GM12875 (cell line): ENCODE measurements around the gene NUP62.

Source experiments
- H3K4me3 ChIP-seq: one replicate; pipeline ENCODE4 v1.5.1; 2011; ENCODE audit warnings: low read depth, low read length, control low read depth
- CTCF ChIP-seq: IDR thresholded peaks from 2 replicates; pipeline ENCODE4 v1.5.1; 2011; ENCODE audit warnings: low read depth, mild to moderate bottlenecking, control low read depth, inconsistent platforms, low read length, moderate library complexity, borderline replicate concordance; ENCODE audit not compliant: insufficient read depth

Gene NUP62

GRCh38 chr19:49929121-49929610 lies at the start of gene NUP62, which contains the start of gene ATF5:
Gene NUP62 (minus strand): TSS chr19:49929504. CDS start chr19:49909807, 19,697 bp downstream.
Gene ATF5 (plus strand): TSS chr19:49929205. CDS start chr19:49930851, 1,646 bp downstream.
- peak within 1 kb of the TSS; percentile 98 for H3K4me3 ChIP-seq
- no peak for TF ChIP-seq CTCF

GRCh38 chr19:49978324-49978723 lies 49.0 kb upstream of the NUP62 start:
- TF ChIP-seq CTCF = no peak
- H3K4me3 ChIP-seq = no peak overlapping the region

GRCh38 chr19:49977881-49978280 lies 48.6 kb upstream of the NUP62 start:
- no peak for TF ChIP-seq CTCF
- no peak overlapping the region for H3K4me3 ChIP-seq

GRCh38 chr19:49977076-49977475 lies 47.8 kb upstream of the NUP62 start:
- no peak for TF ChIP-seq CTCF
- no peak overlapping the region for H3K4me3 ChIP-seq

- no peak for TF ChIP-seq CTCF
- no peak overlapping the region for H3K4me3 ChIP-seq
Measured at GRCh38 chr19:49976496-49976895, 47.2 kb upstream of the NUP62 start.

GRCh38 chr19:49975051-49975450 lies 45.7 kb upstream of the NUP62 start:
- no peak overlapping the region for H3K4me3 ChIP-seq
- TF ChIP-seq CTCF = no peak

- no peak for TF ChIP-seq CTCF
- no peak overlapping the region for H3K4me3 ChIP-seq
Measured at GRCh38 chr19:49973987-49974386, 44.7 kb upstream of the NUP62 start.
